Measurements from ENCODE around the gene KRT14. TPM values are rescaled to one million over a fixed set of nuclear protein-coding genes. Genes with fewer than 3 reads are reported as not detected.

Gene KRT14
- total and polyA plus RNA-seq, 2 of the 4 experiments (the other 2 are of a cell fraction), result not detected

DNA sequence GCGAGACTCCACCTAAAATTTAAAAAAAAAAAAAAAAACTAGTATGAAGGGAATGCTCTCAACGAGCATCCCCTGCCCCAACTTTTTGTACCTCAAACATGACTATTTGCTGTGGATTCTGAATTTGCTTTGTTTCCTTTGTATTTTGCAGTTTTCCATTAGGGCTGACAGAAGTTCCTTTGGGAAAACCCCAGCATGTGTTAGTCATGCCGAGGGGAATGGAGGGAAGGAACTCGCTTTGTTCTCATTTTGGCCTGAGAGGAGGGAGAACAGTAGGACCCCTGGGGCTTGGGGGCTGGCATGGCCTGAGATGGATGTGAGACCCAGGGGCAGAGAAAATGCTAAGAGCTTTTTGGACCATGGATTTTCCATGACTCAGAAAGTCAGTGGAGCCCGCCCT lies 35.3 kb downstream of the KRT14 start:
- Histone ChIP-seq H3K27me3 (ENCODE audit: control insufficient read depth, insufficient read depth, low read length) (peaks cover 17% of the 10 kb centered on the region), H4K91ac (ENCODE audit: insufficient read depth, low read depth, low read length) (no peak overlapping the region; the same call in 1 of the 2 replicates), H3K4me3 (ENCODE audit: insufficient read depth, low read depth, low read length) (no peak overlapping the region), H3K14ac (replicated peaks; ENCODE audit: low read depth, low read length) (no peak overlapping the region), H4K8ac (ENCODE audit: low read depth in 2 of 2, low read length in 2 of 2) (no peak overlapping the region), H3K4me2 (ENCODE audit: low read depth, low read length) (no peak overlapping the region), H3K79me1 (ENCODE audit: low read depth in 1 of 2, low read length in 2 of 2) (no peaks in the 10 kb centered on the region), H3K18ac (ENCODE audit: low read depth, low read length) (no peak overlapping the region), H3K9ac (ENCODE audit: low read depth, low read length) (no peak overlapping the region), H3K4ac (ENCODE audit: low read depth, low read length) (no peak overlapping the region), H3K56ac (ENCODE audit: extremely low read depth, insufficient read depth, low read length) (no peak overlapping the region), H2BK120ac (ENCODE audit: low read depth, low read length) (0 out of 2 replicates have a peak overlapping the region, but pooled peaks have one; percentile 30), H2AFZ (replicated peaks; ENCODE audit: low read length, poor library complexity) (no peak overlapping the region), H2BK5ac (ENCODE audit: low read depth, low read length, poor library complexity, severe bottlenecking) (no peak overlapping the region), H2BK15ac (ENCODE audit: low read depth, low read length) (no peak overlapping the region), H2AK9ac (replicated peaks; ENCODE audit: low read depth, low read length, poor library complexity) (no peak overlapping the region), H4K5ac (ENCODE audit: low read depth, low read length) (no peak overlapping the region), H3K9me3 (ENCODE audit: control insufficient read depth, insufficient read depth, low read length) (peaks cover 4% of the 10 kb centered on the region), H3K9me1 (ENCODE audit: insufficient read depth, low read length) (peaks cover 12% of the 10 kb centered on the region), H3K4me1 (ENCODE audit: control insufficient read depth, insufficient read depth, low read length) (peaks cover 17% of the 10 kb centered on the region), H2AK5ac (ENCODE audit: low read depth, low read length) (no peak overlapping the region; the same call in 1 of the 2 replicates), H3K27ac (ENCODE audit: insufficient read depth, low read length) (no peak overlapping the region), H2BK20ac (ENCODE audit: low read depth, low read length) (no peak overlapping the region), H3K36me3 (ENCODE audit: control insufficient read depth, insufficient read depth, low read length) (no peaks in the 10 kb centered on the region), H4K20me1 (ENCODE audit: insufficient read depth, low read length) (no peaks in the 10 kb centered on the region), H3K23ac (ENCODE audit: low read depth, low read length) (no peak overlapping the region)
- no TSS peak for BruUV-seq (replicated peaks)
- TF ChIP-seq FOS (IDR thresholded peaks at IDR 0.05; ENCODE audit: low read depth, low read length) (no peak), NFE2L2 (IDR thresholded peaks at IDR 0.05; ENCODE audit: low read depth, low read length) (no peak), CEBPB (IDR thresholded peaks at IDR 0.05; ENCODE audit: low read depth, low read length) (no peak), POLR2A (IDR thresholded peaks at IDR 0.05; ENCODE audit: low read depth, low read length) (no peak), MXI1 (IDR thresholded peaks at IDR 0.05; ENCODE audit: borderline replicate concordance, low read depth, low read length) (no peak), RFX5 (IDR thresholded peaks at IDR 0.05; ENCODE audit: low read depth, low read length) (no peak), MAFK (IDR thresholded peaks at IDR 0.05; ENCODE audit: low read depth, low read length) (no peak), SMC3 (IDR thresholded peaks at IDR 0.05; ENCODE audit: low read depth, low read length) (no peak), CHD1 (IDR thresholded peaks at IDR 0.05; ENCODE audit: low read depth, low read length) (no peak), RCOR1 (IDR thresholded peaks at IDR 0.05; ENCODE audit: insufficient replicate concordance, low read length) (no peak), MAZ (IDR thresholded peaks at IDR 0.05; ENCODE audit: borderline replicate concordance, low read depth, low read length) (no peak), RAD21 (IDR thresholded peaks at IDR 0.05; ENCODE audit: low read length) (no peak), BHLHE40 (IDR thresholded peaks at IDR 0.05; ENCODE audit: low read depth, low read length) (no peak)
- TF ChIP-seq, protein P1, sequence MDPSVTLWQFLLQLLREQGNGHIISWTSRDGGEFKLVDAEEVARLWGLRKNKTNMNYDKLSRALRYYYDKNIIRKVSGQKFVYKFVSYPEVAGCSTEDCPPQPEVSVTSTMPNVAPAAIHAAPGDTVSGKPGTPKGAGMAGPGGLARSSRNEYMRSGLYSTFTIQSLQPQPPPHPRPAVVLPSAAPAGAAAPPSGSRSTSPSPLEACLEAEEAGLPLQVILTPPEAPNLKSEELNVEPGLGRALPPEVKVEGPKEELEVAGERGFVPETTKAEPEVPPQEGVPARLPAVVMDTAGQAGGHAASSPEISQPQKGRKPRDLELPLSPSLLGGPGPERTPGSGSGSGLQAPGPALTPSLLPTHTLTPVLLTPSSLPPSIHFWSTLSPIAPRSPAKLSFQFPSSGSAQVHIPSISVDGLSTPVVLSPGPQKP (IDR thresholded peaks at IDR 0.05; ENCODE audit: borderline replicate concordance, low read depth, low read length), result no peak
- TF ChIP-seq, protein P2, sequence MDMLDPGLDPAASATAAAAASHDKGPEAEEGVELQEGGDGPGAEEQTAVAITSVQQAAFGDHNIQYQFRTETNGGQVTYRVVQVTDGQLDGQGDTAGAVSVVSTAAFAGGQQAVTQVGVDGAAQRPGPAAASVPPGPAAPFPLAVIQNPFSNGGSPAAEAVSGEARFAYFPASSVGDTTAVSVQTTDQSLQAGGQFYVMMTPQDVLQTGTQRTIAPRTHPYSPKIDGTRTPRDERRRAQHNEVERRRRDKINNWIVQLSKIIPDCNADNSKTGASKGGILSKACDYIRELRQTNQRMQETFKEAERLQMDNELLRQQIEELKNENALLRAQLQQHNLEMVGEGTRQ (IDR thresholded peaks at IDR 0.05; ENCODE audit: low read depth, low read length), result no peak
- TF ChIP-seq, protein P3, sequence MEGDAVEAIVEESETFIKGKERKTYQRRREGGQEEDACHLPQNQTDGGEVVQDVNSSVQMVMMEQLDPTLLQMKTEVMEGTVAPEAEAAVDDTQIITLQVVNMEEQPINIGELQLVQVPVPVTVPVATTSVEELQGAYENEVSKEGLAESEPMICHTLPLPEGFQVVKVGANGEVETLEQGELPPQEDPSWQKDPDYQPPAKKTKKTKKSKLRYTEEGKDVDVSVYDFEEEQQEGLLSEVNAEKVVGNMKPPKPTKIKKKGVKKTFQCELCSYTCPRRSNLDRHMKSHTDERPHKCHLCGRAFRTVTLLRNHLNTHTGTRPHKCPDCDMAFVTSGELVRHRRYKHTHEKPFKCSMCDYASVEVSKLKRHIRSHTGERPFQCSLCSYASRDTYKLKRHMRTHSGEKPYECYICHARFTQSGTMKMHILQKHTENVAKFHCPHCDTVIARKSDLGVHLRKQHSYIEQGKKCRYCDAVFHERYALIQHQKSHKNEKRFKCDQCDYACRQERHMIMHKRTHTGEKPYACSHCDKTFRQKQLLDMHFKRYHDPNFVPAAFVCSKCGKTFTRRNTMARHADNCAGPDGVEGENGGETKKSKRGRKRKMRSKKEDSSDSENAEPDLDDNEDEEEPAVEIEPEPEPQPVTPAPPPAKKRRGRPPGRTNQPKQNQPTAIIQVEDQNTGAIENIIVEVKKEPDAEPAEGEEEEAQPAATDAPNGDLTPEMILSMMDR (conservative IDR thresholded peaks at IDR 0.05; ENCODE audit: low read depth, low read length), result no peak
- in situ Hi-C loops (cut with MboI; ENCODE audit: low sequenced_read_pairs) (loop anchor here (5.0 to 10.0 kb wide), 2 partner anchors 111 to 747 kb away; no protein-coding TSS in a partner anchor), dilution Hi-C loops (cut with HindIII; ENCODE audit: low sequenced_read_pairs, unreplicated experiment) (no loop called here), intact Hi-C loops (cut with micrococcal nuclease) (no loop called here)
- POLR2A ChIA-PET (ENCODE audit: unreplicated experiment), result no interaction called here
- 72% methylated on average over 2 of the region's 5 CpGs; no CpG with 5 or more reads in 1 of the 2 experiments for WGBS, 2 experiments (ENCODE audit: extremely low coverage in 2 of 2, insufficient read length in 1 of 2)
- DNase-seq (peak; percentile 46), ATAC-seq (ENCODE audit: low read depth) (no peak)
- CTCF ChIA-PET, result interaction anchor here (0.7 kb wide), 1 partner anchor 445 kb away, joined by 4 read pairs; no protein-coding TSS in a partner anchor

Measured in IMR-90 (cell line).